Stimulated activated CD8-positive, alpha-beta memory T cell treated with anti-CD3 and anti-CD28 coated beads, Interleukin-15, amount 100 ng/mL, for 4 hours (primary cell): Measurements from ENCODE around the gene TMIGD2.
"Not testable (repeated sequence)": the region's sequence is repeated elsewhere in the genome, so short reads cannot be mapped to it uniquely, and the experiment has no call there.

ENCODE experiments used
- DNase-seq, 2 donors: peaks; one replicate each; pipeline ENCODE4 v3.0.0-alpha.2; 2020; ENCODE audit warnings: low read depth in 2 of 2

The TMIGD2 gene

GRCh38 chr19:4267101-4267900, 34.9 kb downstream of the TMIGD2 start:
- peak; percentile 23 to 26 for DNase-seq

- no peak for DNase-seq
Observed at GRCh38 chr19:4266253-4267000, 35.8 kb downstream of the TMIGD2 start.

- DNase-seq, result no peak
Observed at GRCh38 chr19:4264812-4265211, 37.4 kb downstream of the TMIGD2 start.

GRCh38 chr19:4260613-4261191, 41.5 kb downstream of the TMIGD2 start:
- DNase-seq, result no peak

- DNase-seq, result no peak
Observed at GRCh38 chr19:4258181-4258580, 44.0 kb downstream of the TMIGD2 start.

GRCh38 chr19:4257025-4257424, 45.2 kb downstream of the TMIGD2 start:
- no peak for DNase-seq

GRCh38 chr19:4256563-4256962, 45.6 kb downstream of the TMIGD2 start:
- no peak for DNase-seq

- DNase-seq, result peak; percentile 92 to 99
Observed at GRCh38 chr19:4246767-4247593, 55.2 kb downstream of the TMIGD2 start, which contains the start of gene YJU2. YJU2 (plus strand) TSS chr19:4247080; CDS start chr19:4247147, 67 bp downstream.

- not testable (repeated sequence) for DNase-seq
Observed at GRCh38 chr19:4245938-4246337, 56.3 kb downstream of the TMIGD2 start.
